Activated CD4-positive, alpha-beta T cell treated with anti-CD3 and anti-CD28 coated beads for 36 hours (primary cell): ENCODE results near the gene CEP41. TPM values are rescaled to one million over a fixed set of nuclear protein-coding genes. Genes with fewer than 3 reads are reported as not detected.
"Not testable (repeated sequence)": the region's sequence is repeated elsewhere in the genome, so short reads cannot be mapped to it uniquely, and the experiment has no call there.

Experiments used
- ATAC-seq: fragments of 200-7000 bp; cut with Tn5 transposase; one replicate; pipeline ENCODE4 v1.10.0; 2021; ENCODE audit warnings: mild to moderate bottlenecking, moderate library complexity
- CTCF ChIA-PET: fragments of 350-600 bp; sonication (Branson Sonifier 250); formaldehyde crosslinking; loops from one replicate; lab custom pipeline; 2021; ENCODE audit warnings: antibody characterized with exemption; lab: Charles Lee
- POLR2A ChIA-PET: fragments of 350-600 bp; sonication (Branson Sonifier 250); formaldehyde crosslinking; loops from one replicate; lab custom pipeline; 2021; ENCODE audit warnings: antibody characterized with exemption, inconsistent platforms; lab: Charles Lee
- DNase-seq: peaks from one replicate; pipeline ENCODE4 v3.0.0-alpha.2; 2020
- H3K27ac Mint-ChIP-seq: one replicate; pipeline ENCODE4 v1.8.0; 2021; ENCODE audit warnings: mixed read lengths
- H3K27me3 Mint-ChIP-seq: one replicate; pipeline ENCODE4 v1.8.0; 2021; ENCODE audit warnings: mixed read lengths
- H3K36me3 Mint-ChIP-seq: one replicate; pipeline ENCODE4 v1.8.0; 2021; ENCODE audit warnings: low read depth, mixed read lengths
- H3K4me1 Mint-ChIP-seq: one replicate; pipeline ENCODE4 v1.8.0; 2021; ENCODE audit warnings: mixed read lengths
- H3K4me3 Mint-ChIP-seq: one replicate; pipeline ENCODE4 v1.8.0; 2021; ENCODE audit warnings: mild to moderate bottlenecking, moderate library complexity, mixed read lengths
- H3K9me3 Mint-ChIP-seq: one replicate; pipeline ENCODE4 v1.8.0; 2021; ENCODE audit warnings: low read depth, mixed read lengths
- intact Hi-C, 2 experiments: fragments of 100-400 bp; cut with DNase I in 1 of 2; cut with micrococcal nuclease in 1 of 2; formaldehyde crosslinking; loops; one replicate each; pipeline versions ENCODE4 v1.14.2 to v1.15.1; 2022 to 2024; cut with DNase I, micrococcal nuclease
- total RNA-seq, 2 experiments: library from RNA; stranded (reverse); gene quantifications; one replicate each; pipeline ENCODE4 v1.2.3, GENCODE V29; 2021

The CEP41 gene
- total RNA-seq, 2 experiments from 2014 or later: 19.7 to 21.2 TPM

- POLR2A ChIA-PET: no interaction called here
- no peak for ATAC-seq
Measured at GRCh38 chr7:130379019-130379418, 61.8 kb downstream of the CEP41 start.

GRCh38 chr7:130377178-130377577, 63.6 kb downstream of the CEP41 start:
- DNase-seq: no peak
- POLR2A ChIA-PET: no interaction called here
- intact Hi-C loops: no loop called here
- Mint-ChIP-seq H3K27me3 (no peaks in the 10 kb centered on the region), H3K4me3 (no peak overlapping the region), H3K36me3 (peaks cover 4% of the 10 kb centered on the region), H3K4me1 (no peaks in the 10 kb centered on the region), H3K27ac (no peak overlapping the region), H3K9me3 (peaks cover 6% of the 10 kb centered on the region)
- CTCF ChIA-PET: no interaction called here
- no peak for ATAC-seq

More at GRCh38 chr7:130379019-130379418, 61.8 kb downstream of the CEP41 start:
- H3K4me3 Mint-ChIP-seq: no peak overlapping the region
- CTCF ChIA-PET: no interaction called here
- H3K4me1 Mint-ChIP-seq: no peaks in the 10 kb centered on the region
- peaks cover 6% of the 10 kb centered on the region for H3K9me3 Mint-ChIP-seq
- peaks cover 4% of the 10 kb centered on the region for H3K36me3 Mint-ChIP-seq
- no peak for DNase-seq
- intact Hi-C loops: no loop called here
- no peak overlapping the region for H3K27ac Mint-ChIP-seq
- H3K27me3 Mint-ChIP-seq: no peaks in the 10 kb centered on the region

- CTCF ChIA-PET, intact Hi-C loops, DNase-seq, H3K4me1 Mint-ChIP-seq, H3K36me3 Mint-ChIP-seq, POLR2A ChIA-PET, H3K9me3 Mint-ChIP-seq, H3K27me3 Mint-ChIP-seq, H3K4me3 Mint-ChIP-seq, H3K27ac Mint-ChIP-seq, ATAC-seq: not testable (repeated sequence)
Measured at GRCh38 chr7:130376461-130376860, 64.4 kb downstream of the CEP41 start.

GRCh38 chr7:130374507-130374906, 66.3 kb downstream of the CEP41 start:
- CTCF ChIA-PET: no interaction called here
- Mint-ChIP-seq H3K4me3 (no peak overlapping the region), H3K27me3 (no peaks in the 10 kb centered on the region), H3K27ac (no peak overlapping the region), H3K36me3 (peaks cover 4% of the 10 kb centered on the region), H3K4me1 (peaks cover 4% of the 10 kb centered on the region), H3K9me3 (peaks cover 6% of the 10 kb centered on the region)
- intact Hi-C loops: no loop called here
- no peak for ATAC-seq
- no peak for DNase-seq
- POLR2A ChIA-PET: no interaction called here

- H3K36me3 Mint-ChIP-seq: peaks cover 4% of the 10 kb centered on the region
- ChIA-PET POLR2A (no interaction called here), CTCF (interaction anchor here (0.7 to 1.0 kb wide), 2 partner anchors 9 to 465 kb away, joined by 3 read pairs; no protein-coding TSS in a partner anchor)
- no peak for DNase-seq
- peaks cover 6% of the 10 kb centered on the region for H3K9me3 Mint-ChIP-seq
- intact Hi-C loops: no loop called here
- no peaks in the 10 kb centered on the region for H3K27me3 Mint-ChIP-seq
- peaks cover 14% of the 10 kb centered on the region for H3K4me1 Mint-ChIP-seq
- ATAC-seq: no peak
- H3K27ac Mint-ChIP-seq: no peak overlapping the region
- no peak overlapping the region for H3K4me3 Mint-ChIP-seq
Measured at GRCh38 chr7:130372402-130373165, 68.2 kb downstream of the CEP41 start.

- H3K36me3 Mint-ChIP-seq: no peaks in the 10 kb centered on the region
- no peak overlapping the region for H3K4me3 Mint-ChIP-seq
- H3K4me1 Mint-ChIP-seq: peaks cover 24% of the 10 kb centered on the region
- intact Hi-C loops: no loop called here
- DNase-seq (no peak), ATAC-seq (no peak)
- POLR2A ChIA-PET: no interaction called here
- peaks cover 4% of the 10 kb centered on the region for H3K9me3 Mint-ChIP-seq
- no peak overlapping the region for H3K27ac Mint-ChIP-seq
- CTCF ChIA-PET: interaction anchor here (0.6 kb wide), 1 partner anchor 376 kb away, joined by 3 read pairs; no protein-coding TSS in a partner anchor
- H3K27me3 Mint-ChIP-seq: no peaks in the 10 kb centered on the region
Measured at GRCh38 chr7:130371046-130371445, 69.8 kb downstream of the CEP41 start.

GRCh38 chr7:130369831-130370550, 70.8 kb downstream of the CEP41 start:
- no peak for DNase-seq
- no peak overlapping the region for H3K4me3 Mint-ChIP-seq
- peaks cover 4% of the 10 kb centered on the region for H3K9me3 Mint-ChIP-seq
- CTCF ChIA-PET: interaction anchor here (0.6 kb wide), 1 partner anchor 44 kb away, joined by 3 read pairs; no protein-coding TSS in a partner anchor
- intact Hi-C loops: no loop called here
- H3K36me3 Mint-ChIP-seq: no peaks in the 10 kb centered on the region
- H3K27ac Mint-ChIP-seq: no peak overlapping the region
- peaks cover 29% of the 10 kb centered on the region for H3K4me1 Mint-ChIP-seq
- no peak for ATAC-seq
- H3K27me3 Mint-ChIP-seq: no peaks in the 10 kb centered on the region
- POLR2A ChIA-PET: no interaction called here

GRCh38 chr7:130369110-130369711, 71.6 kb downstream of the CEP41 start:
- Mint-ChIP-seq H3K36me3 (no peaks in the 10 kb centered on the region), H3K27me3 (no peaks in the 10 kb centered on the region), H3K4me3 (no peak overlapping the region), H3K4me1 (peaks cover 29% of the 10 kb centered on the region), H3K27ac (peak overlapping the region; percentile 48), H3K9me3 (peaks cover 4% of the 10 kb centered on the region)
- peak; percentile 30 for ATAC-seq
- DNase-seq: peak; percentile 22
- ChIA-PET POLR2A (no interaction called here), CTCF (interaction anchor here (0.6 kb wide), 1 partner anchor 85 kb away, joined by 3 read pairs; no protein-coding TSS in a partner anchor)
- intact Hi-C loops: no loop called here

- Mint-ChIP-seq H3K9me3 (peaks cover 4% of the 10 kb centered on the region), H3K36me3 (no peaks in the 10 kb centered on the region), H3K27me3 (no peaks in the 10 kb centered on the region), H3K4me3 (no peak overlapping the region), H3K4me1 (peaks cover 40% of the 10 kb centered on the region), H3K27ac (no peak overlapping the region)
- intact Hi-C loops: loop anchor here in 1 of 2 experiments (2.0 kb wide), 1 partner anchor 49 kb away; no protein-coding TSS in a partner anchor
- no peak for ATAC-seq
- ChIA-PET POLR2A (no interaction called here), CTCF (interaction anchor here (0.6 to 1.0 kb wide), 2 partner anchors 35 to 344 kb away, joined by 3 read pairs; no protein-coding TSS in a partner anchor)
- no peak for DNase-seq
Measured at GRCh38 chr7:130367836-130368746, 72.7 kb downstream of the CEP41 start.

- H3K27me3 Mint-ChIP-seq: no peaks in the 10 kb centered on the region
- intact Hi-C loops: loop anchor here in 1 of 2 experiments (2.0 kb wide), 1 partner anchor 50 kb away; no protein-coding TSS in a partner anchor
- ATAC-seq (no peak), DNase-seq (peak; percentile 30)
- H3K36me3 Mint-ChIP-seq: no peaks in the 10 kb centered on the region
- H3K27ac Mint-ChIP-seq: peak overlapping the region; percentile 23
- ChIA-PET POLR2A (no interaction called here), CTCF (interaction anchor here (0.6 to 1.0 kb wide), 2 partner anchors 34 to 345 kb away, joined by 3 read pairs; no protein-coding TSS in a partner anchor)
- no peak overlapping the region for H3K4me3 Mint-ChIP-seq
- peaks cover 4% of the 10 kb centered on the region for H3K9me3 Mint-ChIP-seq
- H3K4me1 Mint-ChIP-seq: peaks cover 43% of the 10 kb centered on the region
Measured at GRCh38 chr7:130367088-130367755, 73.6 kb downstream of the CEP41 start.
